AG04450 (cell line): ENCODE results near the gene TAF4B. TPM values are rescaled to one million over a fixed set of nuclear protein-coding genes. Genes with fewer than 3 reads are reported as not detected.
"Not testable (repeated sequence)": the region's sequence is repeated elsewhere in the genome, so short reads cannot be mapped to it uniquely, and the experiment has no call there.

Experiments
- CTCF ChIA-PET: fragments of 300-600, 350-600 bp; formaldehyde crosslinking; extraction: SDS; loops from one replicate; lab custom pipeline; 2022; ENCODE audit warnings: antibody characterized with exemption, inconsistent platforms; lab: Charles Lee
- POLR2A ChIA-PET: fragments of 350-600 bp; formaldehyde crosslinking; extraction: SDS; loops from one replicate; lab custom pipeline; 2021; ENCODE audit warnings: antibody characterized with exemption, inconsistent platforms; lab: Yijun Ruan, JAX
- DNase-seq: peaks from one replicate; pipeline ENCODE4 v3.0.0-alpha.2; 2011; ENCODE audit warnings: low read depth, low spot score
- H3K27ac ChIP-seq: one replicate; pipeline ENCODE4 v1.5.1; 2012; ENCODE audit warnings: low read depth, low read length, control low read depth
- H3K27me3 ChIP-seq: one replicate; pipeline ENCODE4 v1.6.0; 2012; ENCODE audit warnings: low read length; ENCODE audit not compliant: control insufficient read depth, insufficient read depth
- H3K4me3 ChIP-seq: 2 replicates; pipeline ENCODE4 v1.5.1; 2011; ENCODE audit warnings: mild to moderate bottlenecking, low read depth, low read length, control low read depth
- H3K9me3 ChIP-seq: 2 replicates; pipeline ENCODE4 v1.5.1; 2012; ENCODE audit warnings: low read length; ENCODE audit not compliant: control insufficient read depth, insufficient read depth
- polyA plus RNA-seq: library from polyadenylated mRNA; depleted of rRNA; stranded (reverse); fragments of >200 nt; gene quantifications from 2 replicates; pipeline ENCODE4 v1.2.3, GENCODE V29; 2011
- TF ChIP-seq, protein P1 (sequence below): IDR thresholded peaks from 2 replicates; pipeline ENCODE4 v1.5.1; 2011; ENCODE audit warnings: low read depth, low read length, control low read depth, inconsistent platforms

TAF4B gene
- polyA plus RNA-seq, 1 experiment: 0.40 TPM

DNA sequence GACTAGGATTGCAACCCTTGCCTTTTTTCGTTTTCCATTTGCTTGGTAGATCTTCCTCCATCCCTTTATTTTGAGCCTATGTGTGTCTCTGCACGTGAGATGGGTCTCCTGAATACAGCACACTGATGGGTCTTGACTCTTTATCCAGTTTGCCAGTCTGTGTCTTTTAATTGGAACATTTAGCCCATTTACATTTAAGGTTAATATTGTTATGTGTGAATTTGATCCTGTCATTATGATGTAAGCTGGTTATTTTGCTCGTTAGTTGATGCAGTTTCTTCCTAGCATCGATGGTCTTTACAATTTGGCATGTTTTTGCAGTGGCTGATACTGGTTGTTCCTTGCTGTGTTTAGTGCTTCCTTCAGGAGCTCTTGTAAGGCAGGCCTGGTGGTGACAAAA, 16.1 kb downstream of the TAF4B start:
- H3K9me3 ChIP-seq, DNase-seq, H3K27ac ChIP-seq, H3K27me3 ChIP-seq, POLR2A ChIA-PET, CTCF ChIA-PET, H3K4me3 ChIP-seq: not testable (repeated sequence)

DNA sequence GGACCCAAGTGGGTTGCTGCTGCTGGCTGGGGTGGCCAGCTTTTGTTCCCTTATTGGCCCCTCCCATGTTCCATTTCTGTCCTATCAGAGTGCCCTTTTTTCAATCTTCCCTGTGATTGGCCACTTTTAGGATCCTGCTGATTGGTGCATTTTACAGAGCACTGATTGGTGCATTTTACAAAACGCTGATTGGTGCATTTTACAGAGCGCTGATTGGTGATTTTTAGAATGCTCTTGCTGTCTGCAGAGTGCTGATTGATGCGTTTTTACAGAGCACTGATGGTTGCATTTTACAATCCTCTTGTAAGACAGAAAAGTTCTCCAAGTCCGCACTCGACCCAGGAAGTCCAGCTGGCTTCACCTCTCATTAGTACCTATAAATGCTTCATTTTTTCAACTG, 19.2 kb downstream of the TAF4B start:
- DNase-seq, POLR2A ChIA-PET, H3K9me3 ChIP-seq, H3K27ac ChIP-seq, H3K27me3 ChIP-seq, H3K4me3 ChIP-seq, CTCF ChIA-PET: not testable (repeated sequence)

DNA sequence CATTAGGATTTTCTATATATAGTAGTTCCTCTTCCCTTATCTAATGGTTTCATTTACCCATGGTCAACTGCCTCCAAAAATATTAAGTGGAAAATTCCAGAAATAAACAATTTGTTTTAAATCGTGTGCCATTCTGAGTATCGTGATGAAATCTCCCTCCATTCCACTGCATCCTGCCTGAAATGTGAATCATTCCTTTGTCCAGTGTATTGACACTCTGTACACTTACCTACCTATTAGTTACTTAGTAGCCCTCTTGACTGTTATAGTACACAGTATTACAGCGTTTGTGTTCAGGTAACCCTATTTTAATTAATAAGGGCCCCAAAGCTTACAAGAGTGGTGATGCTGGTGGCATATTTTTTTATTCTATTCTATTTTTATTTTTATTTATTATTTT, 26.2 kb downstream of the TAF4B start:
- CTCF ChIA-PET: no interaction called here
- Histone ChIP-seq H3K4me3 (no peak overlapping the region), H3K27me3 (no peaks in the 10 kb centered on the region), H3K27ac (no peak overlapping the region), H3K9me3 (no peaks in the 10 kb centered on the region; the same call in 1 of the 2 replicates)
- TF ChIP-seq, protein P1, sequence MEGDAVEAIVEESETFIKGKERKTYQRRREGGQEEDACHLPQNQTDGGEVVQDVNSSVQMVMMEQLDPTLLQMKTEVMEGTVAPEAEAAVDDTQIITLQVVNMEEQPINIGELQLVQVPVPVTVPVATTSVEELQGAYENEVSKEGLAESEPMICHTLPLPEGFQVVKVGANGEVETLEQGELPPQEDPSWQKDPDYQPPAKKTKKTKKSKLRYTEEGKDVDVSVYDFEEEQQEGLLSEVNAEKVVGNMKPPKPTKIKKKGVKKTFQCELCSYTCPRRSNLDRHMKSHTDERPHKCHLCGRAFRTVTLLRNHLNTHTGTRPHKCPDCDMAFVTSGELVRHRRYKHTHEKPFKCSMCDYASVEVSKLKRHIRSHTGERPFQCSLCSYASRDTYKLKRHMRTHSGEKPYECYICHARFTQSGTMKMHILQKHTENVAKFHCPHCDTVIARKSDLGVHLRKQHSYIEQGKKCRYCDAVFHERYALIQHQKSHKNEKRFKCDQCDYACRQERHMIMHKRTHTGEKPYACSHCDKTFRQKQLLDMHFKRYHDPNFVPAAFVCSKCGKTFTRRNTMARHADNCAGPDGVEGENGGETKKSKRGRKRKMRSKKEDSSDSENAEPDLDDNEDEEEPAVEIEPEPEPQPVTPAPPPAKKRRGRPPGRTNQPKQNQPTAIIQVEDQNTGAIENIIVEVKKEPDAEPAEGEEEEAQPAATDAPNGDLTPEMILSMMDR: no peak
- POLR2A ChIA-PET: no interaction called here
- no peak for DNase-seq

DNA sequence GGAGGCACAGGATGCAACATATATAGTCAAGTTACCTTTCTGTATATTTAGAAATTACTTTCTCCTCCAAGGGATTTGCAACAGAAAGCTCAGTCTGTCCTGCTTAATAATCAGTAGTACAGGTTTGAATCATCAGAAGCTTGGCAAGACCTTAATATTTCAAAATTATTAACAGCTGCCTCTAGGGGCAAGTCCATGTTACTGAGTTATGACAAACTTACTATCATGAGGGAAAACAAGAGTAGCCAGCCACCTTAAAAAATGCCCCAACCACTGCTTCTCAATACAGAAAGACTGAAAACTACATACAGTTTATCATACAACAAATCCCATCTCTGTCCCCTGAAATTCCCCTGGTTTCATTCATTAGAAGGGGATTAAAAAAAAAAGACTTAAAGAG, 28.6 kb downstream of the TAF4B start:
- H3K27ac ChIP-seq, H3K9me3 ChIP-seq, DNase-seq, H3K27me3 ChIP-seq, POLR2A ChIA-PET, CTCF ChIA-PET, H3K4me3 ChIP-seq: not testable (repeated sequence)

DNA sequence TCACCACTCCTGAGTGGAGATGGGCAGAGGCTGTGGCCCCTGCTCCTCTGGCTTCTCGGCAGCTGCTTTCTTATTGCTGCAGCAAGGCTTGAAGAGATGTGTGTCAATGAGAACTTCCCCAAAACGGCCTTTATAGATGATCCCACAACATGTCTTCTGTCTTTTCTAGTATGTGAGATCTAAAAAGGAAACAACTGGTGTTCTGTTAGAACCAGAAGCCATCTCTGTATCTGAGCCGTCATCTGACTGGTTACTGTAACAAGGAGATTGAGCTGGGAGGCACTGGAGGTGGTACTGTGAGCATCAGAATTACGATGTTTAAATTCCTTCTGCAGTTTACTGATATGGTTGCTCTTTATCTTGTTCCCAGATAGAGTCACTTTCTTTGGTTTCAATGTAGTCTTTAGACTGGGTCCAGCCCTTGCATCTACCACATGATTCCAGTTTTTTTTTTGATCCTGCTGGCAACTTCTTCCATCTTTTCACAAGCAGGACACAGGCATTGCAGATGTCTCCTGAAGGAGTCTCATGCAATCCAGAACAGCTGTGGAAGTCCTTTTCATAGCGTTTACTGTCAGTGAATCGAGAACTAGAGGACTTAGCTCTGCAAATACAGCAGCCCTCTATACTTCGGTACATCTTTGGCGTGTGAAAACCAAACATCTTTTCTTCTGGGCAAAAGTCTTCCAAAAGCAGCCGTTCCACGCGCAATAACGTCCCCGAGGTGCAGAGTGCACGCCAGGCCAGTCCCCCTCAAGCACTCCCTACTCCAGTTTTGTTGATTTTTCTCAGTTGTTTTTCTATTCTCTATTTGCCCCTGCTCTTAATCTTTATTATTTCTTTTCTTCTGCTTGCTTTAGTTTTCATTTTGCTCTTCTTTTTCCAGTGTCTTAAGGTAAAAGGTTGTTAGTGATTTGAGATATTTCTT, 29.7 kb downstream of the TAF4B start:
- Histone ChIP-seq H3K9me3 (no peaks in the 10 kb centered on the region; the same call in 1 of the 2 replicates), H3K4me3 (no peak overlapping the region), H3K27me3 (no peaks in the 10 kb centered on the region), H3K27ac (no peak overlapping the region)
- no peak for DNase-seq
- POLR2A ChIA-PET: no interaction called here
- TF ChIP-seq, protein P1: no peak
- CTCF ChIA-PET: no interaction called here

DNA sequence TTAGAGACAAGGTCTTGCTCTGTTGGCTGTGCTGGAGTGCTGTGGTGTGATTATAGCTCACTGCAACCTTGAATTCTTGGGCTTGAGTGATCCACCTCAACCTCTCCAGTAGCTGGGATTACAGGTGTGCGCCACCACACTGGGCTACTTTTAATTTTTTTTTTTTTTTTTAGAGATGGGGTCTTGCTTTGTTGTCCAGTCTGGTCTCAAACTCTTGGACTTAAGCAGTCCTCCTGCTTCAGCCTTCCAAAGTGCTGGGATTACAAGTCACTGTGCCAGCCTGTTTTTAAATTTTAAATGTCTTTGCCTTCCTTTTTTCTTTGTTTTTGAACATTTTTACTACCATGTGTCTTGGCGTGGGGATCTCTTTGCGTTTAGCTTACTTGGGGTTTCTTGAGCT, 32.5 kb downstream of the TAF4B start:
- ChIA-PET CTCF (no interaction called here), POLR2A (no interaction called here)
- H3K27me3 ChIP-seq: no peaks in the 10 kb centered on the region
- H3K4me3 ChIP-seq: no peak overlapping the region
- H3K9me3 ChIP-seq: peaks cover 3% of the 10 kb centered on the region; the same call in 1 of the 2 replicates
- TF ChIP-seq, protein P1: no peak
- DNase-seq: no peak
- H3K27ac ChIP-seq: no peak overlapping the region

DNA sequence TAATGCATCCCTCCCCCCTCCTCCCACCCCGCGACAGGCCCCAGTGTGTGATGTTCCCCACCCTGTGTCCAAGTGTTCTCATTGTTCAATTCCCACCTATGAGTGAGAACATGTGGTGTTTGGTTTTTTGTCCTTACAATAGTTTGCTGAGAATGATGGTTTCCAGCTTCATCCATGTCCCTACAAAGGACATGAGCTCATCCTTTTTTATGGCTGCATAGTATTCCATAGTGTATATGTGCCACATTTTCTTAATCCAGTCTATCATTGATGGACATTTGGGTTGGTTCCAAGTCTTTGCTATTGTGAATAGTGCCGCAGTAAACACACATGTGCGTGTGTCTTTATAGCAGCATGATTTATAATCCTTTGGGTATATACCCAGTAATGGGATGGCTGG, 33.2 kb downstream of the TAF4B start:
- H3K9me3 ChIP-seq, H3K27me3 ChIP-seq, H3K4me3 ChIP-seq, DNase-seq, CTCF ChIA-PET, POLR2A ChIA-PET, H3K27ac ChIP-seq: not testable (repeated sequence)
